ENCODE data around the gene AKAP4. TPM values are rescaled to one million over a fixed set of nuclear protein-coding genes. Genes with fewer than 3 reads are reported as not detected.

The AKAP4 gene
- total RNA-seq, result not detected in 2 replicates
- 0.02 TPM for total RNA-seq (2013)
- not detected in 2 replicates for polyA plus RNA-seq
- polyA minus RNA-seq, result not detected in 2 replicates

GRCh38 chrX:50200907-50201306 lies at the start of gene AKAP4:
AKAP4 (minus strand) TSS chrX:50201007; CDS start chrX:50200889, 118 bp downstream.
- POLR2A ChIA-PET, result no interaction called here
- Histone ChIP-seq H3K4me2 (replicated peaks; ENCODE audit: low read depth, low read length, poor library complexity, severe bottlenecking) (no peak within 1 kb of the TSS), H3K9ac (ENCODE audit: low read length) (no peak within 1 kb of the TSS), H3K27ac (ENCODE audit: low read length in 2 of 2) (no peak within 1 kb of the TSS), H3K4me1 (ENCODE audit: control insufficient read depth in 2 of 2, insufficient read depth in 2 of 2, low read length in 2 of 2) (peaks cover 5 to 6% of the 10 kb centered on the region in 2 donors), H3K9me3 (ENCODE audit: control extremely low read depth in 1 of 3, control insufficient read depth in 2 of 3, insufficient read depth in 1 of 3, low read length in 2 of 3) (no peaks in the 10 kb centered on the region), H2AFZ (ENCODE audit: insufficient read depth, low read depth, low read length, poor library complexity, severe bottlenecking) (no peak within 1 kb of the TSS), H4K20me1 (ENCODE audit: control insufficient read depth, insufficient read depth, low read length, poor library complexity, severe bottlenecking) (no peaks in the 10 kb centered on the region), H3K79me2 (ENCODE audit: control insufficient read depth, insufficient read depth, low read length) (no peaks in the 10 kb centered on the region), H3K36me3 (replicated peaks in 1 of 2; ENCODE audit: control extremely low read depth in 1 of 2, control insufficient read depth in 1 of 2, extremely low read depth in 1 of 2, insufficient read depth in 2 of 2, low read length in 1 of 2) (no peaks in the 10 kb centered on the region), H3K27me3 (replicated peaks in 1 of 4; ENCODE audit: control extremely low read depth in 1 of 4, control insufficient read depth in 3 of 4, insufficient read depth in 4 of 4, low read length in 3 of 4) (no peaks in the 10 kb centered on the region), H3K4me3 (ENCODE audit: control extremely low read depth in 1 of 5, extremely low read depth in 1 of 5, insufficient read depth in 1 of 5, low read depth in 2 of 5, low read length in 4 of 5) (no peak within 1 kb of the TSS)
- intact Hi-C loops (cut with micrococcal nuclease), result no loop called here
- no peaks in the 10 kb centered on the region for H3K9me3 Mint-ChIP-seq (ENCODE audit: insufficient read depth)
- DNase-seq (no peak), ATAC-seq (ENCODE audit: low read depth) (no peak)
- H3K27me3 Mint-ChIP-seq, result peaks cover 18% of the 10 kb centered on the region
- H3K4me1 Mint-ChIP-seq, result peaks cover 11% of the 10 kb centered on the region
- WGBS (ENCODE audit: insufficient coverage), result no CpG with 5 or more reads among the region's 1 CpG
- TF ChIP-seq CTCF (IDR thresholded peaks at IDR 0.05) (no peak), EZH2 (IDR thresholded peaks at IDR 0.05; ENCODE audit: borderline replicate concordance, insufficient read depth, low read depth, low read length, poor library complexity, severe bottlenecking) (no peak)
- H3K4me3 Mint-ChIP-seq, result no peak within 1 kb of the TSS
- CTCF ChIA-PET, result no interaction called here
- no peak within 1 kb of the TSS for H3K27ac Mint-ChIP-seq

GRCh38 chrX:50211510-50211909 lies 10.7 kb upstream of the AKAP4 start:
- Histone ChIP-seq H4K20me1 (ENCODE audit: control insufficient read depth, insufficient read depth, low read length, poor library complexity, severe bottlenecking) (no peaks in the 10 kb centered on the region), H2AFZ (ENCODE audit: insufficient read depth, low read depth, low read length, poor library complexity, severe bottlenecking) (no peak overlapping the region), H3K9me3 (ENCODE audit: control extremely low read depth in 1 of 3, control insufficient read depth in 2 of 3, insufficient read depth in 1 of 3, low read length in 2 of 3) (no peaks in the 10 kb centered on the region), H3K27me3 (replicated peaks in 1 of 4; ENCODE audit: control extremely low read depth in 1 of 4, control insufficient read depth in 3 of 4, insufficient read depth in 4 of 4, low read length in 3 of 4) (no peaks in the 10 kb centered on the region), H3K79me2 (ENCODE audit: control insufficient read depth, insufficient read depth, low read length) (no peaks in the 10 kb centered on the region), H3K4me2 (replicated peaks; ENCODE audit: low read depth, low read length, poor library complexity, severe bottlenecking) (no peak overlapping the region), H3K9ac (ENCODE audit: low read length) (no peak overlapping the region), H3K4me3 (ENCODE audit: control extremely low read depth in 1 of 5, extremely low read depth in 1 of 5, insufficient read depth in 1 of 5, low read depth in 2 of 5, low read length in 4 of 5) (no peak overlapping the region), H3K4me1 (ENCODE audit: control insufficient read depth in 2 of 2, insufficient read depth in 2 of 2, low read length in 2 of 2) (no peaks in the 10 kb centered on the region), H3K36me3 (replicated peaks in 1 of 2; ENCODE audit: control extremely low read depth in 1 of 2, control insufficient read depth in 1 of 2, extremely low read depth in 1 of 2, insufficient read depth in 2 of 2, low read length in 1 of 2) (no peaks in the 10 kb centered on the region), H3K27ac (ENCODE audit: low read length in 2 of 2) (no peak overlapping the region)
- no peaks in the 10 kb centered on the region for H3K9me3 Mint-ChIP-seq (ENCODE audit: insufficient read depth)
- H3K4me1 Mint-ChIP-seq, result no peaks in the 10 kb centered on the region
- WGBS (ENCODE audit: insufficient coverage), result no CpG with 5 or more reads among the region's 8 CpGs
- intact Hi-C loops (cut with micrococcal nuclease), result no loop called here
- no peaks in the 10 kb centered on the region for H3K27me3 Mint-ChIP-seq
- ATAC-seq (ENCODE audit: low read depth) (no peak), DNase-seq (no peak)
- H3K4me3 Mint-ChIP-seq, result no peak overlapping the region
- TF ChIP-seq EZH2 (IDR thresholded peaks at IDR 0.05; ENCODE audit: borderline replicate concordance, insufficient read depth, low read depth, low read length, poor library complexity, severe bottlenecking) (no peak), CTCF (IDR thresholded peaks at IDR 0.05) (peak; percentile 13)
- POLR2A ChIA-PET, result no interaction called here
- CTCF ChIA-PET, result no interaction called here
- no peak overlapping the region for H3K27ac Mint-ChIP-seq

All from B cell (primary cell).